Measurements from ENCODE around the gene AJAP1. TPM values are rescaled to one million over a fixed set of nuclear protein-coding genes. Genes with fewer than 3 reads are reported as not detected.

The AJAP1 gene
- total RNA-seq, 3 donors from 2014 or later = 0.09 to 1.1 (median 0.17) TPM

GRCh38 chr1:4718071-4718470 lies 63.7 kb downstream of the AJAP1 start:
- Histone ChIP-seq H3K9me3 (no peaks in the 10 kb centered on the region), H3K36me3 (ENCODE audit: low read depth) (no peaks in the 10 kb centered on the region), H3K4me1 (ENCODE audit: low read depth) (no peaks in the 10 kb centered on the region), H3K4me3 (no peak overlapping the region)
- intact Hi-C loops (cut with DNase I, micrococcal nuclease) = no loop called here
- DNase-seq (no peak), ATAC-seq (no peak)
- TF ChIP-seq CTCF (IDR thresholded peaks at IDR 0.05) = no peak

DNA sequence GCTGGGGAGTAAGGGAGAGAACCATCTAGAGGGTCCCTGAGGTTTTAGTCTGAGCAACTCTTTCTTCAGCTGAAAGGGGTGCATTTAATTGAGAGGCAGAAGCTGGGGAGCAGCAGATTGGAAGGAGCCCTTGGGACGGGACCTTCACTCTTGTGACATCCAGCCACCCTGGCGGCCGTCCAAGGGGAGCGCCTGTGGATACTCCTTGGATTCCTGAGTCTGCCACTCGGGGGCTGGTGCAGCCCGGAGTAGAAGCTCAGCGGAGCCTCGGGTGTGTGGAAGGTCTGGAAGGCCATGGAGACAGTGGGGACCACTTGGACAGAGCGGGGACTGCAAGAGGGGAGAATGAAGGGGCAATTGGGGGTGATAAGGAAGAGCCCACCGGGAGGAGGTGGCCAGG lies 68.7 kb downstream of the AJAP1 start:
- no peaks in the 10 kb centered on the region for H3K9me3 ChIP-seq
- H3K4me1 ChIP-seq (ENCODE audit: low read depth) = no peaks in the 10 kb centered on the region
- DNase-seq (no peak), ATAC-seq (no peak)
- intact Hi-C loops (cut with DNase I, micrococcal nuclease) = no loop called here
- TF ChIP-seq CTCF (IDR thresholded peaks at IDR 0.05) = no peak
- no peaks in the 10 kb centered on the region for H3K36me3 ChIP-seq (ENCODE audit: low read depth)
- no peak overlapping the region for H3K4me3 ChIP-seq

GRCh38 chr1:4724001-4724400 lies 69.6 kb downstream of the AJAP1 start:
- Histone ChIP-seq H3K9me3 (no peaks in the 10 kb centered on the region), H3K4me1 (ENCODE audit: low read depth) (no peaks in the 10 kb centered on the region), H3K36me3 (ENCODE audit: low read depth) (no peaks in the 10 kb centered on the region), H3K4me3 (no peak overlapping the region)
- ATAC-seq (no peak), DNase-seq (no peak)
- intact Hi-C loops (cut with DNase I, micrococcal nuclease) = no loop called here
- no peak for TF ChIP-seq CTCF (IDR thresholded peaks at IDR 0.05)

DNA sequence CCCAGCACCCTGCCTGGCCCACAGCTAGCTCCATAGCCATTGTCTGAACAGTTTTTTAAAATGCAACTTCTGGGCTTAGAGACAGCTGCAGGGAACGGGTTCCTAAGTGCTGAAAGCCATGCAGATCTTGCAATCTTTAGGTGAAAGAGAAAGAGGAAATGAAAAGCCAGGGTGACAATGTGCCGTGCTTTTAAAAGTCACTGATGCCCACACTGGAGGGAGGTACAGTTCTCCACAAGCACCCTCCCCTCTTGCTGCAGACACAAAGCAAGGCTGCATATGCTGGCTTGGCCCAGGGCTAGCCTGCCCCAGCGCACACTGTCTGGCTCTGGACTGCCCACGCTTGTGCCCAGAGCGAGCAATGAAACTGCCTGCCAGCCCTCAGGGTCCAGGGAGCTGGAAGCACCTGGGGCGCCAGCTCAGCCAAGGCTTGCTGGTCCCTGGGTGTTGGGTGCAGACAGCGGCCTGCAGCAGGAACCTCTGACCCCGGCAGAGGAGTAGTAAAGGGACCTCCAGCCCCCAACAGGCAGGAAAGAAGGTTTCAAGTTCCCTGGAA lies 70.4 kb downstream of the AJAP1 start:
- no peak for DNase-seq
- intact Hi-C loops (cut with DNase I, micrococcal nuclease) = no loop called here
- Histone ChIP-seq H3K9me3 (no peaks in the 10 kb centered on the region), H3K4me1 (ENCODE audit: low read depth) (no peaks in the 10 kb centered on the region), H3K4me3 (no peak overlapping the region), H3K36me3 (ENCODE audit: low read depth) (no peaks in the 10 kb centered on the region)
- no peak for TF ChIP-seq CTCF (IDR thresholded peaks at IDR 0.05)
- ATAC-seq = no peak

- ATAC-seq (no peak), DNase-seq (no peak)
- TF ChIP-seq CTCF (IDR thresholded peaks at IDR 0.05) = no peak
Observed at GRCh38 chr1:4725416-4725815, 71.0 kb downstream of the AJAP1 start.

More at GRCh38 chr1:4725416-4725815, 71.0 kb downstream of the AJAP1 start:
- Histone ChIP-seq H3K4me1 (ENCODE audit: low read depth) (no peaks in the 10 kb centered on the region), H3K36me3 (ENCODE audit: low read depth) (no peaks in the 10 kb centered on the region), H3K9me3 (no peaks in the 10 kb centered on the region), H3K4me3 (no peak overlapping the region)
- intact Hi-C loops (cut with DNase I, micrococcal nuclease) = no loop called here
